Raji (cell line): Measurements from ENCODE around the gene TRERF1.

ENCODE experiments used
- POLR2A ChIP-seq: IDR thresholded peaks from 2 replicates; pipeline ENCODE4 v1.6.1; 2011; ENCODE audit warnings: low read depth, low read length, control low read depth; ENCODE audit not compliant: insufficient read depth

The TRERF1 gene

GRCh38 chr6:42345696-42346416 lies 105.9 kb downstream of the TRERF1 start:
- no peak for TF ChIP-seq POLR2A

DNA sequence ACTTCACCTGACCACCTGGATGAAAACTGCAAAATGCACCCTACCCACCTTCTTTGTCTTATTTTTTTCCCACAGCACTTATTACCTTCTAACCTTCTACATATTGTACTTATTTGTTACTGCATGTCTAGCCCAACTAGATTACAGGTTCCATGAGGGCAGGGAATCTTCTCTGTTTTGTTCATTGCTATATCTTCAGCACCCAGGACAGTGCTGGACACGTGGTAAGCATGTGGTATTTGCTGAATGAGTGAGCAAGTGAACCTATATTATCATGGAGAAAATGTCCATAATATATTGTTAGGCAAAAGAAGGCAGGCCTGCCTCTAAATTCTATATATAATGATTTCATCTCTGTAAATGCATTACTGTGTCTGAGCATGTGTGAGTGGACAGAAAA lies 107.0 kb downstream of the TRERF1 start:
- no peak for TF ChIP-seq POLR2A

DNA sequence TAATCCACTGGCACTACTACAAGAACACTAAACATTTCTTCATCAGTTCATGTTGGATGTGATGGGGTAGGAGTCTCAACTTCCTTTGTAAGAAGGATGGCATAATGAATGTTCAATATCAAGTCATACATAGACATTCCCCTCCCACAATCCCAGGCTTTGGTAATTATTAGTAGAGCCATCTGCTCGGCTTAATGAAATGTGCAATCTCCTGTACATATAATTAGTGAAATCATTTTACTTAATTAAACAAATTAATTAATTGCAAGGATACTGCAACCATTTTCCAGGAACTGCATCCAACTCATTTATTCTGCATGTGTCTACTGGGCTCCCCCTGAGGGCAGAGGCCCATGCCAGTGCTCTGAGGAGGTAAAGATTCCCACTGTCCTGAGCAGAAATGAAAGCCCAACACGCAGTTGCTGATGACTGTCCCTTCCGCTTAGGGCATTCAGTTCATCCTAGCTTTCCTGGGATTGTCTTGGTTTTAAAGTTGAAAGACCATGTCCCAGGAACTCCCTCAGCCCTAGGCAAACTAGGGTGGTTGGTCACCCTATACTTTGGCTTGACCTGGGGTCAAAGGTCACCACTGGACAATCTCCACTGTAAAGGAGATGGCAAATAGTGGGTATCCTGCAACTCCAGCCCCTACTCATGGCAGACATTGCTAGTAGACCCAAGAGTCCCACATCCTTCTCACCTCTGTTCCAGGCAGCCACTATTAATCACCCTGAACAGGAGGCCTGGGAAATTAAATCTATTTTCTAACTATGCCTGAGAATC lies 109.8 kb downstream of the TRERF1 start:
- no peak for TF ChIP-seq POLR2A

DNA sequence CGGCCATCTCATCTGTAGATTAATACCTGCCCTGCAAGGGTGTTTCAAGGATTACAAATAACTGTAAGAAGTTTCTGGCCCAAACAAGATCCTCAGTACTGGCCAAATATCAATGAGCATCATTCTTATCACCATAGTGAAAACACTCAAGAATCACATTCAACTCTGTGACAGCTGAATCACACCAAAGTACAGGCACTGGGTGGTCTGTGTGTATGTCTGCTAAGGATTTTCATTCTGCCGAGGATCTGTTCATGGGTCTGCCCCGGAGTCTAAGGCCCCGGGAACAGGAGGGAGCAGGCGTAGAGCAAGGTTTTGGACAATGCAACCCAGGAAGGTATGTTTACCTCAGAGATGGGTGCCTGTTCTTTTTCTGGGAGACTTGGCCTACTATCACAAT lies 110.5 kb downstream of the TRERF1 start:
- TF ChIP-seq POLR2A, result no peak

DNA sequence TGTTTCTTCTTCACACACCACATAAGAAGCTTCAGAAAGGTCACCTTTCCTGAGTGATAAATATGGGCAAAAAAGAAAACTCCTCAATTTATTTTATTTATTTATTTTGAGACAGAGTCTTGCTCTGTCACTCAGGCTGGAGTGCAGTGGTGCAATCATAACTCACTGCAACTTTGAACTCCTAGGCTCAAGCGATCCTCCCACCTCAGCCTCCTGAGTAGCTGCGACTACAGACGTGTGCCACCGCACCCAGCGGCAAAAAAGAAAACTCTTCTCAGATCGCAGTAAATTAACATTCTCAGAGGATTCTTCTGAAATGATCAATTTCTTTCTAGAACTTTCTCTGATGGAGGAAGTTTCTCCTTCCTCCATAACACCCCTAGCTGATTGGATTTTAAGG lies 111.2 kb downstream of the TRERF1 start:
- no peak for TF ChIP-seq POLR2A

- TF ChIP-seq POLR2A, result no peak
These were observed 111.7 kb downstream of the TRERF1 start for GRCh38 chr6:42339991-42340401.

GRCh38 chr6:42338744-42339222 lies 112.9 kb downstream of the TRERF1 start:
- TF ChIP-seq POLR2A, result no peak

- no peak for TF ChIP-seq POLR2A
These were observed 113.6 kb downstream of the TRERF1 start for GRCh38 chr6:42337985-42338743.

- no peak for TF ChIP-seq POLR2A
These were observed 115.3 kb downstream of the TRERF1 start for GRCh38 chr6:42336431-42336830.

DNA sequence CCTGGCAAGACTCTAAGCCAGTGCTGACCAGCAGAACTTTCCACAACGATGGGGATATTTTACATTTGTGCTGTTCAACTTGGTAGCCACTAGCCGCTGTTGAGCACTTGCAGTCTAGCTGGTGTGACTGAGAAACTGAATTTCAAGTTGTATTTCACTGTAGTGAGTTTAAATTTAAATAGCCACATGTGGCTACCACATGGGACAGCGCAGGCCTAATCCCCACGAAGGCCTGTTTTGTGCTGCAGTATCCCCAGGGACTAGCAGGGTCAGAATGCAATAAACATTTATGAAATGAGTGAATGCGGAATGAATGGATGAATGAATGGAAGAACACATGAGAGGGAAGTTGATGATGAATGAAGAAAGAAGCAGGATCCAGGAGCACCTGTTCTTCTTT lies 115.8 kb downstream of the TRERF1 start:
- no peak for TF ChIP-seq POLR2A

GRCh38 chr6:42334870-42335269 lies 116.9 kb downstream of the TRERF1 start:
- no peak for TF ChIP-seq POLR2A

GRCh38 chr6:42333612-42334011 lies 118.1 kb downstream of the TRERF1 start:
- no peak for TF ChIP-seq POLR2A

GRCh38 chr6:42332916-42333315 lies 118.8 kb downstream of the TRERF1 start:
- no peak for TF ChIP-seq POLR2A

DNA sequence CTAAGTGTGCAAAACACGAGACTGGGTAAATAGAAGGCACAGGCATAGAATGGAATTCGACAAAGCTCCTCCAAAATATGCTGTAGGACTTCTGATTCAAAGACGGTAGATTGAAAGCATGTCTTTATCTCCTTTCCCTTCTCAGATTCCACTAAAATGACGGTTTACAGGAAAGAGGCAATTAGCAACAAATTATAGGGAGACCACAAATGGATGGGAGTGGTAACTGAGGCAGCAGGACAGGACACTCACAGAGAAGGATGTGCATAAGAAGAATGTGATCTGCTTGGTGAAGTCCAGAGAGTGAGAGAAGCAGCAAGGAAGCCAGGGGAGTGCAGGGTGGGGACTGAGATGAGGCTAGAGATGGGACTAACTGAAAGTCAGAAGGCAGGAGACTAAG lies 120.7 kb downstream of the TRERF1 start:
- TF ChIP-seq POLR2A, result no peak

DNA sequence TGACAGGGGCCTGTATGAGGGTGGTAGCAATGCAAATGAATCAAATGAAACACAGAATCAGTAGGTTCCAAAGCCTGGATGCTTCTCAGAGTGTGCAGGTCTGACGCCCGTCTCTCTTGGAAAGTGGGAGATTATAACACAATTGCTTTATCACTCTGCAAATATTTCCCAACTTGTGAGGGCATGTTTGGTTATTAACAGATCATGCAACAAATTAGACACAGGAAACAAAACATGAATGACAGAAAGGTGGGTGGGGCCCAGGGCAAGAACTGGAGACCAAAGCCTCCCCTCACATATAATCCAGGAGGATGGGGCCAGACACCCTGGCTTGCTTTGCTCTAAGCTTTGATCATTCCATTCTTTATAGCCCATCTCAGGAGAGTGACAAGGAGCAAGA lies 125.5 kb downstream of the TRERF1 start:
- no peak for TF ChIP-seq POLR2A

GRCh38 chr6:42322676-42323075 lies 129.1 kb downstream of the TRERF1 start:
- no peak for TF ChIP-seq POLR2A
